K562 (cell line): ENCODE measurements around the gene FITM1. TPM values are rescaled to one million over a fixed set of nuclear protein-coding genes. Genes with fewer than 3 reads are reported as not detected.

Source experiments
- CBFB ChIP-seq: sonication (generic); formaldehyde crosslinking; IDR thresholded peaks from 2 replicates; pipeline ENCODE4 v1.4.0; 2020; ENCODE audit warnings: mild to moderate bottlenecking, missing genetic modification reagents
- CEBPB ChIP-seq: fragments of 450-650 bp; IDR thresholded peaks from 2 replicates; pipeline ENCODE4 v1.6.1; 2016; ENCODE audit warnings: missing genetic modification characterization, missing compliant biosample characterization
- DIDO1 ChIP-seq: fragments of 450-650 bp; IDR thresholded peaks from 2 replicates; pipeline ENCODE4 v1.6.1; 2016; ENCODE audit warnings: low read depth, missing biosample characterization, missing genetic modification characterization
- MTA2 ChIP-seq: fragments of 450-650 bp; IDR thresholded peaks from 2 replicates; pipeline ENCODE4 v1.6.1; 2016; ENCODE audit warnings: low read depth
- NBN ChIP-seq: fragments of 450-650 bp; IDR thresholded peaks from 2 replicates; pipeline ENCODE4 v1.6.1; 2016; ENCODE audit warnings: low read depth, mild to moderate bottlenecking
- NCOA2 ChIP-seq, 2 experiments: fragments of 450-650 bp; IDR thresholded peaks; 2 replicates each; pipeline ENCODE4 v1.6.1; 2018; ENCODE audit warnings: mild to moderate bottlenecking in 2 of 2, moderate library complexity in 1 of 2; ENCODE audit not compliant: partially characterized antibody in 2 of 2
- NFE2L1 ChIP-seq: fragments of 450-650 bp; IDR thresholded peaks from 2 replicates; pipeline ENCODE4 v1.6.1; 2016; ENCODE audit warnings: missing genetic modification characterization, low read depth, mild to moderate bottlenecking, missing compliant biosample characterization, moderate library complexity, borderline replicate concordance
- NRF1 ChIP-seq, 2 experiments: fragments of 450-650 bp; IDR thresholded peaks in 1 of 2; conservative IDR thresholded peaks in 1 of 2; 2 replicates each; pipeline ENCODE4 v1.6.1; 2014; ENCODE audit warnings: mild to moderate bottlenecking in 2 of 2
- SMARCC2 ChIP-seq: fragments of 450-650 bp; IDR thresholded peaks from 2 replicates; pipeline ENCODE4 v1.6.1; 2017; ENCODE audit warnings: antibody characterized with exemption, moderate library complexity, mild to moderate bottlenecking, low read depth
- SRSF3 ChIP-seq: fragments of 200-400 bp; formaldehyde crosslinking; IDR thresholded peaks from 2 replicates; pipeline ENCODE4 v1.6.1; 2016; ENCODE audit warnings: mild to moderate bottlenecking, low read length, moderate library complexity; ENCODE audit not compliant: insufficient read depth
- TSC22D4 ChIP-seq: fragments of 450-650 bp; IDR thresholded peaks from 2 replicates; pipeline ENCODE4 v1.6.1; 2016; ENCODE audit warnings: missing genetic modification characterization, missing biosample characterization, control low read depth
- U2AF1 ChIP-seq: fragments of 200-400 bp; formaldehyde crosslinking; optimal IDR thresholded peaks from 2 replicates; pipeline ENCODE3; 2017; ENCODE audit warnings: mild to moderate bottlenecking, low read depth, low read length, moderate library complexity
- ZKSCAN3 ChIP-seq: fragments of 250-450 bp; sonication (Bioruptor Pico); IDR thresholded peaks from 2 replicates; pipeline ENCODE4 v1.4.0; 2020
- ZNF146 ChIP-seq: IDR thresholded peaks from one replicate; pipeline ENCODE4 v1.6.1; 2018; ENCODE audit warnings: missing compliant biosample characterization; ENCODE audit not compliant: unreplicated experiment
- ZNF449 ChIP-seq: fragments of 250-450 bp; sonication (Bioruptor Pico); IDR thresholded peaks from 2 replicates; pipeline ENCODE4 v1.8.0; 2022; ENCODE audit warnings: moderate library complexity, mild to moderate bottlenecking, inconsistent platforms
- polyA plus RNA-seq, 8 experiments: library from polyadenylated mRNA; depleted of rRNA in 4 of 8; stranded (reverse) in 5 of 8; unstranded in 3 of 8; fragments of >200 nt; fragmentation: Nextera tagmentation in 2 of 8; fragmentation: Illumina TruSeq in 1 of 8; extraction: Ambion mirVana in 2 of 8; extraction: Trizol in 1 of 8; gene quantifications; 2 replicates each; pipeline versions ENCODE4 v1.2.1 to v1.2.3, GENCODE V29; 2011 to 2014; ENCODE audit warnings: inconsistent platforms in 1 of 8, missing spikeins in 1 of 8
- total RNA-seq, 7 experiments: library from RNA; depleted of rRNA in 6 of 7; stranded (reverse); fragments of >200 nt in 6 of 7; fragmentation: Illumina TruSeq in 2 of 7; extraction: Trizol in 2 of 7; gene quantifications; 2 replicates each; pipeline versions ENCODE4 v1.2.1 to v1.2.3, GENCODE V29; 2011 to 2021; ENCODE audit warnings: low replicate concordance in 1 of 7
- TF ChIP-seq, protein P1 (sequence below): fragments of 200-600 bp; sonication (generic); IDR thresholded peaks from one replicate; pipeline ENCODE4 v1.6.1; 2012; ENCODE audit warnings: mild to moderate bottlenecking, low read depth, low read length, inconsistent platforms

The FITM1 gene
- total and polyA plus RNA-seq, 9 of the 15 experiments (the other 6 are each of a cell fraction or from before 2014, with no cell fraction given), result 0.09 to 0.20 TPM; not detected in 7

DNA sequence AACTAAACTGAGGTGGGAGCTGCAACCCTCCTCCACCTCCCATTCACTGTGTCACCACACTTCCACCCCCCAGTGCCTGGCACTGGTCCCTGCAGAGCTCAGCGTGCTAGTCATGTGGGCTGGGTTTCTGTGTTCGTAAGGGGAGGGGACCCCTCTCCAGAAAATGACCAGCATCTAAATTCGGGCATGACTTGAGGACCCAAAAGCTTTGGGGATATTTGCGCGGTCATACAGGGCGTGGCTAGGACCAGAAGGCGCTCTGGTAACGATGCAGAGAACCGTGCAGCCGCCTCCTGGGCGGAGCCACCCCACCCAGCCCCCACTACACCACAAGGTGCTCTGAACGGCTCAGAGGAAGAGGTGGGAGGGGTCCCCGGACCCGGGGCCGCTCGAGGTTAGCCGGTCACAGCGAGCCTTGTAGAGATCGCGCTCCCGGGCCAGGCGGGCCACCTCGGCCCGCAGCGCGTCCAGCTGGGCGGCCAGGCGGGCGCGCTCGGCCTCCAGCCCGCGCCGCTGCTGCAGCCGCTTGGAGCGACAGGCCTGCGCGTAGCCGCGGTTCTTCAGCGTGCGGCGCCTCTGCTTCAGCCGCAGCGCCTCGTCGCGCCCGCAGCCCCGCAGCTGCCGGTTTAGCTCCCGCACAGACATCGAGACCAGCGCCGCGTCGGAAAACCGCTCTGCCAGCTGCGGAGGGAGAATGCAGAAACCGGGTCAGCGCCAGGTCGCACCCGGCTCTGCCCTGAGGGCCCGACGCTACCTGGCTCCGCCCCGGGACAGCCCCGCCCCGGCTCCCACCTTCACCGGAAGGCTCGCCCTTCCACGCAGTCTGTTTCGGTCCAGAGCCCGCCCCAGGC is 49.3 kb upstream of the FITM1 start (continued):
- TF ChIP-seq, protein P1, sequence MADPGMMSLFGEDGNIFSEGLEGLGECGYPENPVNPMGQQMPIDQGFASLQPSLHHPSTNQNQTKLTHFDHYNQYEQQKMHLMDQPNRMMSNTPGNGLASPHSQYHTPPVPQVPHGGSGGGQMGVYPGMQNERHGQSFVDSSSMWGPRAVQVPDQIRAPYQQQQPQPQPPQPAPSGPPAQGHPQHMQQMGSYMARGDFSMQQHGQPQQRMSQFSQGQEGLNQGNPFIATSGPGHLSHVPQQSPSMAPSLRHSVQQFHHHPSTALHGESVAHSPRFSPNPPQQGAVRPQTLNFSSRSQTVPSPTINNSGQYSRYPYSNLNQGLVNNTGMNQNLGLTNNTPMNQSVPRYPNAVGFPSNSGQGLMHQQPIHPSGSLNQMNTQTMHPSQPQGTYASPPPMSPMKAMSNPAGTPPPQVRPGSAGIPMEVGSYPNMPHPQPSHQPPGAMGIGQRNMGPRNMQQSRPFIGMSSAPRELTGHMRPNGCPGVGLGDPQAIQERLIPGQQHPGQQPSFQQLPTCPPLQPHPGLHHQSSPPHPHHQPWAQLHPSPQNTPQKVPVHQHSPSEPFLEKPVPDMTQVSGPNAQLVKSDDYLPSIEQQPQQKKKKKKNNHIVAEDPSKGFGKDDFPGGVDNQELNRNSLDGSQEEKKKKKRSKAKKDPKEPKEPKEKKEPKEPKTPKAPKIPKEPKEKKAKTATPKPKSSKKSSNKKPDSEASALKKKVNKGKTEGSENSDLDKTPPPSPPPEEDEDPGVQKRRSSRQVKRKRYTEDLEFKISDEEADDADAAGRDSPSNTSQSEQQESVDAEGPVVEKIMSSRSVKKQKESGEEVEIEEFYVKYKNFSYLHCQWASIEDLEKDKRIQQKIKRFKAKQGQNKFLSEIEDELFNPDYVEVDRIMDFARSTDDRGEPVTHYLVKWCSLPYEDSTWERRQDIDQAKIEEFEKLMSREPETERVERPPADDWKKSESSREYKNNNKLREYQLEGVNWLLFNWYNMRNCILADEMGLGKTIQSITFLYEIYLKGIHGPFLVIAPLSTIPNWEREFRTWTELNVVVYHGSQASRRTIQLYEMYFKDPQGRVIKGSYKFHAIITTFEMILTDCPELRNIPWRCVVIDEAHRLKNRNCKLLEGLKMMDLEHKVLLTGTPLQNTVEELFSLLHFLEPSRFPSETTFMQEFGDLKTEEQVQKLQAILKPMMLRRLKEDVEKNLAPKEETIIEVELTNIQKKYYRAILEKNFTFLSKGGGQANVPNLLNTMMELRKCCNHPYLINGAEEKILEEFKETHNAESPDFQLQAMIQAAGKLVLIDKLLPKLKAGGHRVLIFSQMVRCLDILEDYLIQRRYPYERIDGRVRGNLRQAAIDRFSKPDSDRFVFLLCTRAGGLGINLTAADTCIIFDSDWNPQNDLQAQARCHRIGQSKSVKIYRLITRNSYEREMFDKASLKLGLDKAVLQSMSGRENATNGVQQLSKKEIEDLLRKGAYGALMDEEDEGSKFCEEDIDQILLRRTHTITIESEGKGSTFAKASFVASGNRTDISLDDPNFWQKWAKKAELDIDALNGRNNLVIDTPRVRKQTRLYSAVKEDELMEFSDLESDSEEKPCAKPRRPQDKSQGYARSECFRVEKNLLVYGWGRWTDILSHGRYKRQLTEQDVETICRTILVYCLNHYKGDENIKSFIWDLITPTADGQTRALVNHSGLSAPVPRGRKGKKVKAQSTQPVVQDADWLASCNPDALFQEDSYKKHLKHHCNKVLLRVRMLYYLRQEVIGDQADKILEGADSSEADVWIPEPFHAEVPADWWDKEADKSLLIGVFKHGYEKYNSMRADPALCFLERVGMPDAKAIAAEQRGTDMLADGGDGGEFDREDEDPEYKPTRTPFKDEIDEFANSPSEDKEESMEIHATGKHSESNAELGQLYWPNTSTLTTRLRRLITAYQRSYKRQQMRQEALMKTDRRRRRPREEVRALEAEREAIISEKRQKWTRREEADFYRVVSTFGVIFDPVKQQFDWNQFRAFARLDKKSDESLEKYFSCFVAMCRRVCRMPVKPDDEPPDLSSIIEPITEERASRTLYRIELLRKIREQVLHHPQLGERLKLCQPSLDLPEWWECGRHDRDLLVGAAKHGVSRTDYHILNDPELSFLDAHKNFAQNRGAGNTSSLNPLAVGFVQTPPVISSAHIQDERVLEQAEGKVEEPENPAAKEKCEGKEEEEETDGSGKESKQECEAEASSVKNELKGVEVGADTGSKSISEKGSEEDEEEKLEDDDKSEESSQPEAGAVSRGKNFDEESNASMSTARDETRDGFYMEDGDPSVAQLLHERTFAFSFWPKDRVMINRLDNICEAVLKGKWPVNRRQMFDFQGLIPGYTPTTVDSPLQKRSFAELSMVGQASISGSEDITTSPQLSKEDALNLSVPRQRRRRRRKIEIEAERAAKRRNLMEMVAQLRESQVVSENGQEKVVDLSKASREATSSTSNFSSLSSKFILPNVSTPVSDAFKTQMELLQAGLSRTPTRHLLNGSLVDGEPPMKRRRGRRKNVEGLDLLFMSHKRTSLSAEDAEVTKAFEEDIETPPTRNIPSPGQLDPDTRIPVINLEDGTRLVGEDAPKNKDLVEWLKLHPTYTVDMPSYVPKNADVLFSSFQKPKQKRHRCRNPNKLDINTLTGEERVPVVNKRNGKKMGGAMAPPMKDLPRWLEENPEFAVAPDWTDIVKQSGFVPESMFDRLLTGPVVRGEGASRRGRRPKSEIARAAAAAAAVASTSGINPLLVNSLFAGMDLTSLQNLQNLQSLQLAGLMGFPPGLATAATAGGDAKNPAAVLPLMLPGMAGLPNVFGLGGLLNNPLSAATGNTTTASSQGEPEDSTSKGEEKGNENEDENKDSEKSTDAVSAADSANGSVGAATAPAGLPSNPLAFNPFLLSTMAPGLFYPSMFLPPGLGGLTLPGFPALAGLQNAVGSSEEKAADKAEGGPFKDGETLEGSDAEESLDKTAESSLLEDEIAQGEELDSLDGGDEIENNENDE, result no peak
- TF ChIP-seq MTA2 (no peak), CEBPB (no peak), U2AF1 (no peak), CBFB (CRISPR knock-in tag) (no peak), ZNF146 (CRISPR knock-in tag) (no peak), NCOA2 (IDR thresholded peaks at IDR 0.05; ENCODE audit: partially characterized antibody in 2 of 2) (no peak), SRSF3 (no peak), TSC22D4 (tag) (no peak), NBN (no peak), ZNF449 (no peak), NRF1 (conservative IDR thresholded peaks at IDR 0.05 in 1 of 2, IDR thresholded peaks at IDR 0.05 in 1 of 2) (peak; percentile 71 to 76; a peak in 3 of 4 replicates), DIDO1 (tag) (no peak), SMARCC2 (no peak), NFE2L1 (tag) (no peak), ZKSCAN3 (CRISPR knock-in tag) (no peak)
